ENCODE data around the gene UGT1A1.

DNA sequence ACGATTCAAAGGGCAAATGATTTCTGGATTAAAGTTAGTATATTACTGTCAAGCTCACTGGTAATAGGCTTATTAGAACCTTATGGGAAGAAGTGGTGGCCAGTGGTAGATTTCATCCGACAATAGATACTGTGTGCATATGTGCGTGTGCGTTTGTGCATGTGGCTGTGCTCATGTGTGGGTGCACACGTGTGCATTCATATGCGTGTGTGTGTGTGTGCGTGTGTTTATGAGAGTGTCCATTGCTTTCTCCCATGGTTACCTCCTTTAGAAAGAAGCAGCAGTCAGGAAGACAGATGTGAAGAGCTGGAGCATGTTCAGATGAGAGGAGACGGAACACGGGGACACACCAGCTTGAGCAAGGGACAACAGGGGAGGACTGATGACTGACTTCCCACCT is 9.2 kb downstream of the UGT1A1 start:
- no peak for TF ChIP-seq POLR2AphosphoS5 (IDR thresholded peaks at IDR 0.05; ENCODE audit: insufficient read depth, low read depth, low read length)
- TF ChIP-seq, protein P1, sequence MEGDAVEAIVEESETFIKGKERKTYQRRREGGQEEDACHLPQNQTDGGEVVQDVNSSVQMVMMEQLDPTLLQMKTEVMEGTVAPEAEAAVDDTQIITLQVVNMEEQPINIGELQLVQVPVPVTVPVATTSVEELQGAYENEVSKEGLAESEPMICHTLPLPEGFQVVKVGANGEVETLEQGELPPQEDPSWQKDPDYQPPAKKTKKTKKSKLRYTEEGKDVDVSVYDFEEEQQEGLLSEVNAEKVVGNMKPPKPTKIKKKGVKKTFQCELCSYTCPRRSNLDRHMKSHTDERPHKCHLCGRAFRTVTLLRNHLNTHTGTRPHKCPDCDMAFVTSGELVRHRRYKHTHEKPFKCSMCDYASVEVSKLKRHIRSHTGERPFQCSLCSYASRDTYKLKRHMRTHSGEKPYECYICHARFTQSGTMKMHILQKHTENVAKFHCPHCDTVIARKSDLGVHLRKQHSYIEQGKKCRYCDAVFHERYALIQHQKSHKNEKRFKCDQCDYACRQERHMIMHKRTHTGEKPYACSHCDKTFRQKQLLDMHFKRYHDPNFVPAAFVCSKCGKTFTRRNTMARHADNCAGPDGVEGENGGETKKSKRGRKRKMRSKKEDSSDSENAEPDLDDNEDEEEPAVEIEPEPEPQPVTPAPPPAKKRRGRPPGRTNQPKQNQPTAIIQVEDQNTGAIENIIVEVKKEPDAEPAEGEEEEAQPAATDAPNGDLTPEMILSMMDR (IDR thresholded peaks at IDR 0.05; ENCODE audit: extremely low read depth in 1 of 2, insufficient read depth in 1 of 2, low read depth in 1 of 2, low read length in 2 of 2), result no peak
- no peak for TF ChIP-seq POLR2A (IDR thresholded peaks at IDR 0.05; ENCODE audit: low read depth, low read length)
- TF ChIP-seq FOS (IDR thresholded peaks at IDR 0.05; ENCODE audit: borderline replicate concordance, insufficient read depth, low read length), result no peak
- TF ChIP-seq, protein P2, sequence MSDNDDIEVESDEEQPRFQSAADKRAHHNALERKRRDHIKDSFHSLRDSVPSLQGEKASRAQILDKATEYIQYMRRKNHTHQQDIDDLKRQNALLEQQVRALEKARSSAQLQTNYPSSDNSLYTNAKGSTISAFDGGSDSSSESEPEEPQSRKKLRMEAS (IDR thresholded peaks at IDR 0.05; ENCODE audit: insufficient read depth, insufficient read length), result no peak
- TF ChIP-seq EZH2 (IDR thresholded peaks at IDR 0.05; ENCODE audit: borderline replicate concordance, low read depth, low read length, severe bottlenecking), result no peak

Data from endothelial cell of umbilical vein (primary cell).